ENCODE results near the gene ABTB2.
"Not testable (repeated sequence)": the region's sequence is repeated elsewhere in the genome, so short reads cannot be mapped to it uniquely, and the experiment has no call there.

ABTB2 gene

DNA sequence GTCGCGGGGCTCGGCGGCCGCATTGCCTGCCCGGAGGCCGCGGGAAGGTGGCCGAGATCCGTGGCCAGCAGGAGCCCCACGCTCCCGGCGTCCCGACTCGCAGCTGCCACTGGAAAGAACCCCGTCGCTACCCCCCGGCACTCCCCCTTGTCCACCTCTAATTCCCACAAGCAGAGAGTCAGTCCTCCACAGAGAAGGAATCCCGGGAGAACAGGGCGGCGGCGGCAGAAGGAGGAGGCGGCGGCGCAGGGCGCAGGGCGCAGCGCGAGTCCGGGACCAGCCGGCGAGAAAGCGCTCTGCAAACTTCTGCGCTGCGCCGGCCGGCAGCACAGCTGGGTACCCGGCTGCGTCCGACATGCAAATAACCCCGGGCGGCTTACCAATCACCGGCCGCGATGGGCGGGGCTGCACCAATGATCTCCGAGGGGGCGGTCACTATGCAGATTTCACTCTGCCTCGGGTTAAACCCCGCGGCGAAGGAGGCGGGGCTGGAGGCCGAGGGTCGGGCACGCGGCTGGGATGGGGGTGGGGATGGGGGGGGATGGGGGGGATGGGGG, at the start of gene ABTB2:
TSS of gene ABTB2 (minus strand) at position 310 of the 557 bp plus-strand sequence.
- DNase-seq (ENCODE audit: low spot score) (peak; percentile 93), FAIRE-seq (peak; percentile 39)

DNA sequence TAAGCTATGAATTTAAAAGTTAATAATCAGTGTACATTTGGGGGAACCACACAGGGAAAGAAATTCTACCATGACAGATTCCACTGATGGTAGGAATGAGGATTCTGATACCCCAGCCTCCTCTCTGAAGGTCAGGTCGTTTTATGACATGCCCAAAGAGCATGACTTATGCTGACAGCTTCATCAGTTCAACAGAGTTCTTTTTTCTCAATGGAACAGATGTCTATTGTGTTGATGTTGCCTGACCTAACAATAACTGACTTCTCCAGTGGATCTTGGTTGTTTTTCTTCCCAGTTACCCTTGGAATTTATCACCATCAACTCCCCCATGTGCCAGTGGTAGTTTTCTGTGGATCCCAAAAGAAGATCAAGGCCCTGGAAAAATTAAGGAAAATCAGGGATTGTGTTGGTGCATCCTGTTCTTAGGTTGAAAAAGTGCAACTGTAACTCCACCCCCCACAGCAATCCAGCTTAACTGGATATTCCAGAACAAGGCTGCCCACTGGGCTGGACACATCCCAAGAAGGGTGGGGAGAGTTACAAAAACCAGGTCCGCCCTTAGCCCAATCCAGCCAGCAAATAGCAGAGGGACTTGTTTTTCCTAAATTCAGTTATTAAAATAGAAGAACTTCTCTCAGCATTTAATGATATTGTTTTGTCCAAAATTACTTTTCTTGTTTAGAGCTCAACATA, 49.5 kb upstream of the ABTB2 start:
- DNase-seq (ENCODE audit: low spot score) (no peak), FAIRE-seq (no peak)

- no peak for FAIRE-seq
- no peak for DNase-seq (ENCODE audit: low spot score)
These were observed 48.6 kb upstream of the ABTB2 start for GRCh38 chr11:34406413-34406812.

DNA sequence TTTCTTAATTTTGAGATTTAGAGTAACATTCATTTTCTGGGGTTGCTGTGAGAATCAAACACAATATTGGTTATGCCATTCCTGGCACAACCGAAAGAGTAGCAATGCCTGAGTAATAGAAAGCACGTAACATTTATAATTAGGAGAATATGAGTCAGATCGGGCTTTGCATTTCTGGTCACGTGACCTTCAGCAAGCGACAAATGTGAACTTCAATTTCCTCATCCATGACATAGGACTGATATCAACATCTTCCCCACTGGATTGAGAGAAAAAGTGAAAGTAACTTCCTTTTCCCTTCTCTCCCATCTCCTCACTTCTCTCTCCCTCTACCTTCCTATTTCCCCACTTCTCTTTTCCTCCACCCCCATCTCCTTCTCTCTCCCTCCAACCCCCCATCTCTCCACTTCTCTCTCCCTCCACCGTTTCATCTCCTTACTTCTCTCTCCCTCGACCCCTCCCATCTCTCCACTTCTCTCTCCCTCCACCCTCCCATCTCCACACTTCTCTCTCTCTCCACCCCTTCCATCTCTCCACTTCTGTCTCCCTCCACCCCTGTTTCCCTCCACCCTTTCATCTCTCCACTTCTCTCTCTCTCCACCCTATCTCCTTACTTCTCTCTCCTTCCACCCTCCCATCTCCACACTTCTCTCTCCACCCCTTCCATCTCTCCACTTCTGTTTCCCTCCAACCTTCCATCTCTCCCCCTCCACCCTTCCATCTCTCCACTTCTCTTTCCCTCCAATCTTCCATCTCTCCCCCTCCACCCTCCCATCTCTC, 47.5 kb upstream of the ABTB2 start:
- DNase-seq (ENCODE audit: low spot score): peak; percentile 36

DNA sequence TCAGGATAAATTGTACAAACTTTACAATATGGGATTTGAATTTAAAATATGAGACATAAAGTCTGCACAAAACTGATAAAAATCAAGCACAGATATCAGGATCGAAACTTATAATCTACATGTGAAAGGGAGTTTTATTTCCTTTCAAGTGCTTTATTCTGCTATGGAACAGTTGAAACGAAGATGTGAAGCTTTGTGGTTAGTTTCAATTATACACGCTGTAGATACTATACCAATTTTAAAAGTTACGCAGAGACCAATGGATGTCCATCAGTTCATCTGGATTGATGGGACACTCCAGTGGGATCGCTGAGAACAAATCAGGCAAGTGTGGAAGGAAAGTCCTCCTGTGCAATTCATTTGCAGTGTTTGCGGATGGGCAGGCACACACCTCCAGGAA, 46.5 kb upstream of the ABTB2 start:
- FAIRE-seq: no peak
- no peak for DNase-seq (ENCODE audit: low spot score)

More for the DNA sequence above, 47.5 kb upstream of the ABTB2 start:
- FAIRE-seq: no peak

DNA sequence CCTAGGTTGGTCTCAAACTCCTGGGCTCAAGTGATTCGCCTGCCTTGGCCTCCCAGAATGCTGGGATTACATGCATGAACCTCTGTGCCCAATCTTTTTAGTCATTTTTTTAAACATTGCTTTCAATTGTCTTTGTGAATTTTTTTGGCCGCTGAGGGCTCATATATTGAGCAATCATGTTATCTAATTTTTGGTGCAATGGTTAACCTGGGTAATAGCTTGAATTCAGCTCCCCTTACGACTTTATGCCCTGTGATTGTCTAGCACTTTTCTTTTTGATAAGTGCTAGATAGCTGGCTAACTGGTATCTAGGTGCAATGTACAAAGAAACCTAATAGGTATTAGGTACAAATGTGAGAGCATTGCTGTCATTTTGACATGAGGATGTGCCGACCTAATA, 45.6 kb upstream of the ABTB2 start:
- DNase-seq (ENCODE audit: low spot score) (no peak), FAIRE-seq (no peak)

- DNase-seq (ENCODE audit: low spot score): no peak
- no peak for FAIRE-seq
These were observed 40.0 kb upstream of the ABTB2 start for GRCh38 chr11:34397811-34398210.

DNA sequence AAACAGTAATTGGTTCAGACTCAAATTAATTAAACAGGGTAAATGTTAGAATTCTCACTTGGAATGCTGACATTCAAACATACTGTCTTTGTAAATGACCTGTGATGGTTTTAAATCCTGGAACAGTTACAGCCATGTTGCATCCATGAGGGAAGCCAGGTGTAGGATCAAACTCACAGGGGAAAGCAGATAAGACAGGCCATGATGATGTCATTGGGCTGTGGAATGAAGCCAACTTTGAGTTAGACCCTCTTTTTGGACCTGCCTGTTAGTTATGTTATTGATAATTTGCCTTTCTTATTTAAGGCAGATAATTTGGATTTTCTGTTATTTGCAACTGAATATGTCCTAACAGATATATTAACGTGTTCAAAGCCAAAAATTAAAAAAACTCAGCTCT, 39.3 kb upstream of the ABTB2 start:
- FAIRE-seq (no peak), DNase-seq (ENCODE audit: low spot score) (no peak)

DNA sequence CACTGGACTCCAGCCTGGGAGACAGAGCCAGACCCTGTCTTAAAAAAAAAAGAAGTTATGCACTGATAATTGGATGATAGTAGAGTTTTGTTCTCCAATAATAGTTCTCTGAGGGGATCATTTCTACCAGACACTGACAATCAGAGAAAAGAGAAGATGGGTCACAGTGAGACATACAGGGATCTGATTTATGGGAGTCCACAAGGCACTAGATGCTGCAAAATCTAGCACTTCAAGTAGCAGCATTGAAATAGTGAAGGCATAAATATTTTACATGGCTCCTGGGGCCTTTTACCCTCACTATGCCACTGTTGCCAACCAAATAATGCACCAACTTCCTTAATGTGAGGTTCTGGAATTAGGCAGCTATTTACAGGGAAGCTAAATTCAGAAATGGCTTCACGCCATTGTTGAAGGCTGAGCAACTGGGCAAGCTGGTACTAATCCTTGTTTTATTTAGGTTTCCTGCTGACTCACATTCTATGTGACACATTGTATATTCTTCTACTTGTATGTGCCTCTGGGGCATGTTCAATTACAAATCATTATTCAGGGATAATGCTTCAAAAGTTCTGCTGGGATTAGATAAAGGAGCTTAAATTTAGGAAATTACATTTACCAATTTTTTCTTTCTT, 38.2 kb upstream of the ABTB2 start:
- DNase-seq (ENCODE audit: low spot score): no peak
- no peak for FAIRE-seq

- FAIRE-seq (no peak), DNase-seq (ENCODE audit: low spot score) (no peak)
These were observed 37.0 kb upstream of the ABTB2 start for GRCh38 chr11:34394771-34395300.

- FAIRE-seq: peak; percentile 34
- no peak for DNase-seq (ENCODE audit: low spot score)
These were observed 29.8 kb upstream of the ABTB2 start for GRCh38 chr11:34387653-34388052.

GRCh38 chr11:34386356-34386755, 28.5 kb upstream of the ABTB2 start:
- not testable (repeated sequence) for FAIRE-seq; DNase-seq (ENCODE audit: low spot score)

GRCh38 chr11:34382532-34383276, 24.9 kb upstream of the ABTB2 start:
- FAIRE-seq (no peak), DNase-seq (ENCODE audit: low spot score) (no peak)

DNA sequence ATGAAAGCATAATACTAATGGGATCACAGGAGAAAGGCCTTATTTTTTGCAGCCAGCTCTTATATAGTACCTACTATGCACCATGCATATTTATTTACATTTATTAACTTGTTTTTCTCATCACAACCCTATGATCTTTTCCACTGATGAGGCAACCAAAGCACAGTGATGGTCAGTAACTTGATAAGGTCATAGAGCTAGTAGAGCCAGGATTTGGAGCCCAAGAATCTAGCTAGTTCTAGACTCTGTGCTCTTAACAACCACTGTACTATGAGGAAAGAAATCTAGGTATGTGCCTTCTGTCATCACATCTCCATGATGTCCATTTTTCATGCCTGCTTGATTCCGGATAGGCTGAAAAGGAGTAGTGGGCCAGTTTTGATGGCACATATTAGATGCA, 24.0 kb upstream of the ABTB2 start:
- FAIRE-seq (no peak), DNase-seq (ENCODE audit: low spot score) (no peak)

GRCh38 chr11:34380696-34381095, 22.9 kb upstream of the ABTB2 start:
- DNase-seq (ENCODE audit: low spot score) (peak; percentile 83), FAIRE-seq (peak; percentile 90)

- FAIRE-seq (no peak), DNase-seq (ENCODE audit: low spot score) (peak; percentile 5)
These were observed 21.7 kb upstream of the ABTB2 start for GRCh38 chr11:34379539-34379938.

GRCh38 chr11:34379079-34379478, 21.3 kb upstream of the ABTB2 start:
- peak; percentile 66 for DNase-seq (ENCODE audit: low spot score)
- FAIRE-seq: peak; percentile 77

DNA sequence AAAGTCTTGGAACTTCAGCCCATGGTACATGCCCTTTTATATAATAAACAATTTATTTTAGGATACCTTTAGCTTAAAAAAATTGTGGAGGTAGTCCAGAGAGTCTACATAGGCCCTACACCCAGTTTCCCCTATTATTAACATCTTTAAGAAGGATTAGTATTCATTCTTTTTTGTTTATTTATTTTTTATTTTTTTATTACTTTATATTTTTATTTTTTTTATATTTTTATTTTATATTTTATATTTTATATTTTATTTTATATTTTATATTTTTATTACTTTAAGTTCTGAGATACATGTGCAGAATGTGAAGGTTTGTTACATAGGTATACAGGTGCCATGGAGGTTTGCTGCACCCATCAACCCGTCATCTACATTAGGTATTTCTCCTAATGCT, 15.9 kb upstream of the ABTB2 start:
- DNase-seq (ENCODE audit: low spot score): no peak
- FAIRE-seq: peak; percentile 54

DNA sequence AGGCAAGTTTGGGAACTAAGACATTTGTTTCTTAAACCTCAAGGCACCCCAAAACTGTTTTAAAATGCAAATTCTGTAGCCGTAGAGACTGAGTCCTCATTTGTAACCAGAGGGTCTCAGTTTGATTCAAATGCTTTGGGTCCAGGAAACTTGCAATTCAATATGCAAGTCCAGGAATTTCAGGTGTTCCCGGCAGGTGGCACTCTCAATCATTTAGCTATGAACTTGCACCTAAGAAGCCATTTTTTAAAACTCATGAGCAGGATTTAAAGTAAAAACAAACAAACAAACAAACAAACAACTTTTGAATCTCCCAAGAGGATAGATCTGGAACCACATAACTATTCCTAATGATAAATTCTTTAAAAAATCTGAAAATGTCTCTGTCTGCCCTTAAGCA, 8.7 kb upstream of the ABTB2 start:
- peak; percentile 5 for FAIRE-seq
- DNase-seq (ENCODE audit: low spot score): no peak

GRCh38 chr11:34364102-34364501, 6.3 kb upstream of the ABTB2 start:
- DNase-seq (ENCODE audit: low spot score) (peak; percentile 7), FAIRE-seq (no peak)
